22Rv1 (cell line): Measurements from ENCODE around the gene BAX.

Experiments used
- CTCF ChIP-seq: fragments of 450-650 bp; IDR thresholded peaks from 2 replicates; pipeline ENCODE4 v1.5.1; 2017; ENCODE audit warnings: mild to moderate bottlenecking
- ZFX ChIP-seq: fragments of 450-650 bp; IDR thresholded peaks from 2 replicates; pipeline ENCODE4 v1.6.1; 2017; ENCODE audit warnings: antibody characterized with exemption, borderline replicate concordance

- TF ChIP-seq CTCF: no peak
- no peak for TF ChIP-seq ZFX
Measured at GRCh38 chr19:49010453-49010852, 55.8 kb downstream of the BAX start.
